Testis (tissue), 3 donors: ENCODE measurements around the gene KIF6. TPM values are rescaled to one million over a fixed set of nuclear protein-coding genes. Genes with fewer than 3 reads are reported as not detected.

ENCODE experiments used
- DNase-seq: peaks from one replicate; pipeline ENCODE4 v3.0.0-alpha.2; 2019
- H3K27ac ChIP-seq, 2 donors: fragments of 200-600 bp; sonication (generic); one replicate each; pipeline ENCODE4 v1.5.1; 2019
- H3K27me3 ChIP-seq: fragments of 200-600 bp; sonication (generic); one replicate; pipeline ENCODE4 v1.5.1; 2019
- H3K36me3 ChIP-seq: fragments of 200-600 bp; sonication (generic); one replicate; pipeline ENCODE4 v1.5.1; 2017; ENCODE audit warnings: low read depth; ENCODE audit errors: missing control alignments
- H3K4me1 ChIP-seq: fragments of 200-600 bp; sonication (generic); one replicate; pipeline ENCODE4 v1.5.1; 2019
- H3K4me3 ChIP-seq, 2 donors: fragments of 200-600 bp; sonication (generic); one replicate each; pipeline ENCODE4 v1.5.1; 2017 to 2019
- H3K9me3 ChIP-seq: fragments of 200-600 bp; sonication (generic); one replicate; pipeline ENCODE4 v1.5.1; 2017
- POLR2A ChIP-seq: fragments of 450-650 bp; IDR thresholded peaks from one replicate; pipeline ENCODE4 v1.6.1; 2017; ENCODE audit warnings: antibody characterized with exemption, mild to moderate bottlenecking, moderate library complexity
- WGBS, 2 donors: methylation state at CpG; one replicate each; pipeline ENCODE4 v1.1.5; 2018; 5-methylcytosine and 5-hydroxymethylcytosine counted together
- intact Hi-C: fragments of 100-400 bp; cut with DNase I; formaldehyde crosslinking; loops from one replicate; pipeline ENCODE4 v1.15.1; 2023; ENCODE audit warnings: low total_unique reads
- polyA plus RNA-seq: library from polyadenylated mRNA; stranded (reverse); fragments of 350-450 nt; fragmentation: Illumina TruSeq; extraction: RNeasy Lipid Tissue Mini Kit (QIAGEN cat#74804); gene quantifications from one replicate; pipeline ENCODE4 v1.2.3, GENCODE V29; 2014; ENCODE audit warnings: low read depth, low replicate concordance; ENCODE audit not compliant: insufficient read depth
- total RNA-seq, 2 donors: library from RNA; depleted of rRNA; stranded (reverse); fragments of >200 nt; gene quantifications; one replicate each; pipeline ENCODE4 v1.2.3, GENCODE V29; 2016
- TF ChIP-seq, protein P1 (sequence below), 3 experiments: fragments of 450-650 bp in 2 of 3; fragments of 200-600 bp in 1 of 3; sonication (generic) in 1 of 3; IDR thresholded peaks; one replicate each; pipeline ENCODE4 v1.5.1; 2016 to 2019; ENCODE audit warnings: antibody characterized with exemption in 3 of 3, mild to moderate bottlenecking in 2 of 3, moderate library complexity in 1 of 3

Gene KIF6
- total and polyA plus RNA-seq, 3 donors from 2014 or later: 4.2 to 12.0 (median 6.3) TPM

DNA sequence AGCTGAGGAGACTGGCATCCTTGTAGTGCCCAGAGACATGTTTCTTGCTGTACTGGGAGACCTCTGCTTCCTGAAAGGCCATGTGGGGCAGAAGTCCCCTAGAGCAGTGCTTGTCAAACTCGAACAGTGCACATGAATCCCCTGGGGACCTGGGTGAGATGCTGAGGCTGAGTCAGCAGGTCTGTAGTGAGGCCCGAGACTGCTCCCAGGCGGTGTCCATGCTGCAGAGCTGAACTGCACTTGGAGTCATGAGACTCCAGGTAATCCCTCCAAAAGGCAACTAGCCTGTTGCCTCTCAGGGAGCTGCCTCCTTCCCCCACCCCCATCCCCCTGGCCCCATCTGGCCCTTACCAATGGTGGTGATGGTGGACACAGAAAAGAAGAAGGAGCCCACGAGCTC lies 414.7 kb downstream of the KIF6 start:
- Histone ChIP-seq H3K36me3 (no peaks in the 10 kb centered on the region), H3K27me3 (no peaks in the 10 kb centered on the region), H3K4me1 (peaks cover 9% of the 10 kb centered on the region), H3K4me3 (no peak overlapping the region), H3K27ac (no peak overlapping the region), H3K9me3 (no peaks in the 10 kb centered on the region)
- TF ChIP-seq POLR2A: no peak
- TF ChIP-seq, protein P1, sequence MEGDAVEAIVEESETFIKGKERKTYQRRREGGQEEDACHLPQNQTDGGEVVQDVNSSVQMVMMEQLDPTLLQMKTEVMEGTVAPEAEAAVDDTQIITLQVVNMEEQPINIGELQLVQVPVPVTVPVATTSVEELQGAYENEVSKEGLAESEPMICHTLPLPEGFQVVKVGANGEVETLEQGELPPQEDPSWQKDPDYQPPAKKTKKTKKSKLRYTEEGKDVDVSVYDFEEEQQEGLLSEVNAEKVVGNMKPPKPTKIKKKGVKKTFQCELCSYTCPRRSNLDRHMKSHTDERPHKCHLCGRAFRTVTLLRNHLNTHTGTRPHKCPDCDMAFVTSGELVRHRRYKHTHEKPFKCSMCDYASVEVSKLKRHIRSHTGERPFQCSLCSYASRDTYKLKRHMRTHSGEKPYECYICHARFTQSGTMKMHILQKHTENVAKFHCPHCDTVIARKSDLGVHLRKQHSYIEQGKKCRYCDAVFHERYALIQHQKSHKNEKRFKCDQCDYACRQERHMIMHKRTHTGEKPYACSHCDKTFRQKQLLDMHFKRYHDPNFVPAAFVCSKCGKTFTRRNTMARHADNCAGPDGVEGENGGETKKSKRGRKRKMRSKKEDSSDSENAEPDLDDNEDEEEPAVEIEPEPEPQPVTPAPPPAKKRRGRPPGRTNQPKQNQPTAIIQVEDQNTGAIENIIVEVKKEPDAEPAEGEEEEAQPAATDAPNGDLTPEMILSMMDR (IDR thresholded peaks at IDR 0.05): no peak
- no peak for DNase-seq
- 56 to 88% methylated on average over 3 to 4 of the region's 4 CpGs for WGBS, 2 donors
- intact Hi-C loops: no loop called here

DNA sequence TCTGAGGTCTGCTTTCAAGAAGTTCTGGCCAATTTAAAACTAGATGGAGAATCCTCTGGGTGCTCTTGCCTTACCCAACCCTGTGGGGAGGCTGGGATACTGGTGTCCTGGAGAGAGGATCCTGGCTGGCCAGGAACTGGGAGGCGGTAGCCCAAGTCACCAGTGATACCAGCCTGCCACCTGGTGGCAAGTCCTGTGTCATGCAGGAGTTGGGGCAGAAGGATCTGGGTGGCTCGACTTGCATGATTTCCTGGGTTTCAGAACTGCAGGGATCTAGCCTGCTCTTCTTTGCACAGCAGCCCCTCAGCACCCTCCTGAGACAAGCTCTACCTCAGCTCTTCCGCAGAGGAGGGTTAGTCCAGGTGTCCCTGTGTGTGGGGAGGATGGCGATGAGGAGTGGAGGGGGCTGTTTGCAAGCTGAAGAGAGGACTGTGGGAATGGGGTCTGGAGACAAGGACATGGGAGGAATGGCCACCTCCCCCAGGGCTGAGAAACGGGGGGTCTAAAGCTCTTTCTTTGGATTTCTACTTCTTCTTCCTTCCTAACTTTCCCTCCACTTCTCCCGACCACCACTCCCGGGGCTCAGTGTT lies 415.2 kb downstream of the KIF6 start:
- no peak for TF ChIP-seq POLR2A
- TF ChIP-seq, protein P1 (IDR thresholded peaks at IDR 0.05): peak; percentile 71 to 88 (median 84)
- Histone ChIP-seq H3K4me3 (no peak overlapping the region), H3K9me3 (no peaks in the 10 kb centered on the region), H3K4me1 (peaks cover 9% of the 10 kb centered on the region), H3K27ac (no peak overlapping the region), H3K27me3 (no peaks in the 10 kb centered on the region), H3K36me3 (no peaks in the 10 kb centered on the region)
- peak; percentile 80 for DNase-seq
- 46 to 56% methylated on average over 6 to 7 of the region's 7 CpGs for WGBS, 2 donors
- intact Hi-C loops: no loop called here

DNA sequence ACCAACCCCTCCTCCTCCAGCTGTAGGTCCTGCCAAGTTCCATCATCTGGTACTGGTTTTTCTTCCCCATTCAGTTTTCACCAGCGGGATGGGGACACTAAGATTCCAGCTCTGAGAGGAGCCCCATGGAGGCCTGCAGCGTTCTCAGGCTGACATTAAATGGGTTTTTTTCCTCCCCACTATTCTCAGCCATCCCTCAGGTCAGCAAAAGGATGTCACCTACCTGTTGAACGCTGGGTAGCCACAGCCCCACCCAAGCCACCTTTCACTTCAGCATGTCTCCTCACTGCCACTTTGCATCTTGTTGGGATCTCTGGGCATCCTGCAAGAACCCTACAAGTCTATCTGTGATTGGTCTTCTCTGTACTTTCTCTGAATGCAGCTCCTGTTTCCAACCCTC lies 417.7 kb downstream of the KIF6 start:
- no peaks in the 10 kb centered on the region for H3K36me3 ChIP-seq
- 85 to 89% methylated on average over 3 of the region's 3 CpGs for WGBS, 2 donors
- TF ChIP-seq, protein P1 (IDR thresholded peaks at IDR 0.05): no peak
- no peak for TF ChIP-seq POLR2A
- H3K27me3 ChIP-seq: no peaks in the 10 kb centered on the region
- no peaks in the 10 kb centered on the region for H3K4me1 ChIP-seq
- no peak for DNase-seq
- H3K4me3 ChIP-seq: no peak overlapping the region
- no peaks in the 10 kb centered on the region for H3K9me3 ChIP-seq
- intact Hi-C loops: no loop called here
- H3K27ac ChIP-seq: no peak overlapping the region

DNA sequence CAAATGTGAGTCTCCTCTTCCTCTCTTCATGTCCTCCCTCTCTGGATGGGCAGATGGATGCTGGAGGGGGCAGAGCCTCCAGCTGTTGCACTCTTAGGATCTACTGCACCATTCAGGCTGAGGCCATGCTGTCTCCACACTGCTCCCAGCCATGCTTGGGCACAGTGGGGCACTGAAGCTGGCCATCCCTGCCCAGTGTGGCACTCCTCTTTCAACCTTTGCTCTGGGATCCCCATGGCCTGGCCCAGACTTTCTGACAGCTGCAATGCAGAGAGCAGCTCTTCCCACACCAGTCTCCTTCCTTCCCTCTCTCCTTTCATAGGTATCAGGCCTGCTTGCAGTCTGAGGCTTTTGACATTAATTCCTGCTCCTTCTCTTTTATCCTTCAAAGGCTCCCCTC lies 420.3 kb downstream of the KIF6 start:
- Histone ChIP-seq H3K27ac (no peak overlapping the region), H3K9me3 (no peaks in the 10 kb centered on the region), H3K36me3 (no peaks in the 10 kb centered on the region), H3K27me3 (no peaks in the 10 kb centered on the region), H3K4me3 (no peak overlapping the region), H3K4me1 (no peaks in the 10 kb centered on the region)
- no peak for TF ChIP-seq POLR2A
- TF ChIP-seq, protein P1 (IDR thresholded peaks at IDR 0.05): no peak
- intact Hi-C loops: loop anchor here (5.0 kb wide), 1 partner anchor 138 kb away; no protein-coding TSS in a partner anchor
- no peak for DNase-seq
